ENCODE measurements around the gene PCDHGB4.

PCDHGB4 gene

DNA sequence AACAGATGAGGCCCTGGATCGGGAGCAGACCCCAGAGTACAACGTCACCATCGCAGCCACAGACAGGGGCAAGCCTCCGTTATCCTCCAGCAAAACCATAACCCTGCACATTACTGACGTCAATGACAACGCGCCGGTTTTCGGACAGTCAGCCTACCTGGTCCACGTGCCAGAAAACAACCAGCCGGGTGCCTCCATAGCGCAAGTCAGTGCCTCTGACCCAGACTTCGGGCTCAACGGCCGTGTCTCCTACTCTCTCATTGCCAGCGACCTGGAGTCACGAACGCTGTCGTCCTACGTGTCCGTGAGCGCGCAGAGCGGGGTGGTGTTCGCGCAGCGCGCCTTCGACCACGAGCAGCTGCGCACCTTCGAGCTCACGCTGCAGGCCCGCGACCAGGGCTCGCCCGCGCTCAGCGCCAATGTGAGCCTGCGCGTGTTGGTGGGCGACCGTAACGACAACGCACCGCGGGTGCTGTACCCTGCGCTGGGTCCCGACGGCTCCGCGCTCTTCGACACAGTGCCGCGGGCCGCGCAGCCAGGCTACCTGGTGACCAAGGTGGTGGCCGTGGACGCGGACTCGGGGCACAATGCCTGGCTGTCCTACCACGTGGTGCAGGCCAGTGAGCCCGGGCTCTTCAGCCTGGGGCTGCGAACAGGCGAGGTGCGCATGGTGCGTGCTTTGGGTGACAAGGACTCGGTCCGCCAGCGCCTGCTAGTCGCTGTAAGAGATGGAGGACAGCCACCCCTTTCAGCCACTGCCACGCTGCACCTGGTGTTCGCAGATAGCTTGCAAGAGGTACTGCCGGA lies 31.8 kb downstream of the PCDHGB4 start:
- H3K4me3 ChIP-seq (ENCODE audit: low read depth, low read length), result no peak overlapping the region
- TF ChIP-seq, protein P1, sequence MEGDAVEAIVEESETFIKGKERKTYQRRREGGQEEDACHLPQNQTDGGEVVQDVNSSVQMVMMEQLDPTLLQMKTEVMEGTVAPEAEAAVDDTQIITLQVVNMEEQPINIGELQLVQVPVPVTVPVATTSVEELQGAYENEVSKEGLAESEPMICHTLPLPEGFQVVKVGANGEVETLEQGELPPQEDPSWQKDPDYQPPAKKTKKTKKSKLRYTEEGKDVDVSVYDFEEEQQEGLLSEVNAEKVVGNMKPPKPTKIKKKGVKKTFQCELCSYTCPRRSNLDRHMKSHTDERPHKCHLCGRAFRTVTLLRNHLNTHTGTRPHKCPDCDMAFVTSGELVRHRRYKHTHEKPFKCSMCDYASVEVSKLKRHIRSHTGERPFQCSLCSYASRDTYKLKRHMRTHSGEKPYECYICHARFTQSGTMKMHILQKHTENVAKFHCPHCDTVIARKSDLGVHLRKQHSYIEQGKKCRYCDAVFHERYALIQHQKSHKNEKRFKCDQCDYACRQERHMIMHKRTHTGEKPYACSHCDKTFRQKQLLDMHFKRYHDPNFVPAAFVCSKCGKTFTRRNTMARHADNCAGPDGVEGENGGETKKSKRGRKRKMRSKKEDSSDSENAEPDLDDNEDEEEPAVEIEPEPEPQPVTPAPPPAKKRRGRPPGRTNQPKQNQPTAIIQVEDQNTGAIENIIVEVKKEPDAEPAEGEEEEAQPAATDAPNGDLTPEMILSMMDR (IDR thresholded peaks at IDR 0.05; ENCODE audit: borderline replicate concordance, insufficient read depth, low read depth, low read length), result no peak

DNA sequence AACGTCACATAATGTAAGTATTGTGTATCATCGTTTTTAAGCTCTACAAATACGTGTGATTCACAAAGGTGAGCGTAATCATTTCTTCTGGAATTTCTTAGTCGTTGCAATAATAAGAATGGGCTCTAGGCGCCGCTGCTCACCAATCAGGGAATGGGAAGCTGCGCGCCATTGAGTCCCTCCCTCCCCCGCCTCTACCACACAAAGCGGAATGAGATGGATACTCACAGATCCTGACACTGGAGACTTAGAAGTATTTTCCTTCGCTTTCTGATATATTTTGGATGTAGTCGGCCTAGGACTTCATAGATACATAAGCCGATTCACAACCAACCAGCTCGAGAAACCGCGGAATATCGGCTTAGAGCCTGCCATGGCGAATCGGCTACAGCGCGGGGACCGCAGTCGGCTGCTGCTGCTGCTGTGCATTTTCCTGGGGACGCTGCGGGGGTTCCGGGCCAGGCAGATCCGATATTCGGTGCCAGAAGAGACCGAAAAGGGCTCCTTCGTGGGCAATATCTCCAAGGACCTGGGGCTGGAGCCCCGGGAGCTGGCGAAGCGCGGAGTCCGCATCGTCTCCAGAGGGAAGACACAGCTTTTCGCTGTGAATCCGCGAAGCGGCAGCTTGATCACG lies 33.5 kb downstream of the PCDHGB4 start, which contains the start of gene PCDHGA11:
Gene PCDHGA11 (plus strand): TSS at position 197 of the 634 bp plus-strand sequence. CDS start 177 bp downstream, at position 374.
- H3K4me3 ChIP-seq (ENCODE audit: low read depth, low read length), result peak within 1 kb of the TSS; percentile 49
- TF ChIP-seq, protein P1 (IDR thresholded peaks at IDR 0.05; ENCODE audit: borderline replicate concordance, insufficient read depth, low read depth, low read length), result peak; percentile 64

DNA sequence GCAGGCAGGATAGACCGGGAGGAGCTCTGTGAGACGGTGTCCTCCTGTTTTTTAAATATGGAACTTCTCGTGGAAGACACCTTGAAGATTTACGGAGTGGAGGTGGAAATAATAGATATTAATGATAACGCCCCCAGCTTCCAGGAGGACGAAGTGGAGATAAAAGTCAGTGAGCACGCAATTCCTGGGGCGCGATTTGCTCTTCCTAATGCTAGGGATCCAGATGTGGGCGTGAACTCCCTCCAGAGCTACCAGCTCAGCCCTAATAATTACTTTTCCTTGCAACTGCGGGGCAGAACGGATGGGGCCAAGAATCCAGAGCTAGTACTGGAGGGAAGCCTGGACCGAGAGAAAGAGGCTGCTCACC lies 34.0 kb downstream of the PCDHGB4 start:
- TF ChIP-seq, protein P1 (IDR thresholded peaks at IDR 0.05; ENCODE audit: borderline replicate concordance, insufficient read depth, low read depth, low read length), result no peak
- H3K4me3 ChIP-seq (ENCODE audit: low read depth, low read length), result peak overlapping the region; percentile 49

DNA sequence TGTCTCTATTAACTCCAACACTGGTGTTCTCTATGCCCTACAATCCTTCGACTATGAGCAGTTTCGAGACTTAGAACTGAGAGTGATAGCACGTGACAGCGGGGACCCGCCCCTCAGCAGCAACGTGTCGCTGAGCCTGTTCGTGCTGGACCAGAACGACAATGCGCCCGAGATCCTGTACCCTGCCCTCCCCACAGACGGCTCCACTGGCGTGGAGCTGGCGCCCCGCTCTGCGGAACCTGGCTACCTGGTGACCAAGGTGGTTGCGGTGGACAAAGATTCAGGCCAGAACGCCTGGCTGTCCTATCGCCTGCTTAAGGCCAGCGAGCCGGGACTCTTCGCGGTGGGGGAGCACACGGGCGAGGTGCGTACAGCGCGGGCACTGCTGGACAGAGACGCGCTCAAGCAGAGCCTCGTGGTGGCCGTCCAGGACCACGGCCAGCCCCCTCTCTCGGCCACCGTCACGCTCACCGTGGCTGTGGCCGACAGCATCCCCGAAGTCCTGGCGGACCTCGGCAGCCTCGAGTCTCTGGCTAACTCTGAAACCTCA lies 35.3 kb downstream of the PCDHGB4 start:
- TF ChIP-seq, protein P1 (IDR thresholded peaks at IDR 0.05; ENCODE audit: borderline replicate concordance, insufficient read depth, low read depth, low read length), result no peak

DNA sequence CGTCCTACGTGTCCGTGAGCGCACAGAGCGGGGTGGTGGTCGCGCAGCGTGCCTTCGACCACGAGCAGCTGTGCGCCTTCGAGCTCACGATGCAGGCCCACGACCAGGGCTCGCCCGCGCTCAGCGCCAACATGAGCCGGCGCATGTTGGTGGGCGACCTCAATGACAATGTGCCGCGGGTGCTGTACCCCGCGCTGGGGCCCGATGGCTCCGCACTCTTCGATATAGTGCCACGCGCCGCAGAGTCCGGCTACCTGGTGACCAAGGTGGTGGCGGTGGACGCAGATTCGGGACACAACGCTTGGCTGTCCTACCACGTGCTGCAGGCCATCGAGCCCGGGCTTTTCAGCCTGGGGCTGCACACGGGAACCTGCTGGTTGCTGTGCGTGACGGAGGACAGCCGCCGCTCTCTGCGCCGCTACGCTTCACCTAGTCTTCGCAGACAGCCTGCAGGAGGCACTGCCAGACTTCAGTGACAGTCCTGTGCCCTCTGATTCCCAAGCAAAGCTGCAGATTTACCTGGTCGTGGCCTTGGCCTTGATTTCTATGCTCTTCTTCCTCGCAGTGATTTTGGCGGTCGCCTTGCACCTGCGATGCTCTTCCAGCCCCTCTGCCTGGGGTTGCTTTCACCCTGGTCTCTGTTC lies 40.4 kb downstream of the PCDHGB4 start:
- TF ChIP-seq, protein P1 (IDR thresholded peaks at IDR 0.05; ENCODE audit: borderline replicate concordance, insufficient read depth, low read depth, low read length), result no peak
- no peak overlapping the region for H3K4me3 ChIP-seq (ENCODE audit: low read depth, low read length)

More for the DNA sequence above, 35.3 kb downstream of the PCDHGB4 start:
- H3K4me3 ChIP-seq (ENCODE audit: low read depth, low read length), result no peak overlapping the region

DNA sequence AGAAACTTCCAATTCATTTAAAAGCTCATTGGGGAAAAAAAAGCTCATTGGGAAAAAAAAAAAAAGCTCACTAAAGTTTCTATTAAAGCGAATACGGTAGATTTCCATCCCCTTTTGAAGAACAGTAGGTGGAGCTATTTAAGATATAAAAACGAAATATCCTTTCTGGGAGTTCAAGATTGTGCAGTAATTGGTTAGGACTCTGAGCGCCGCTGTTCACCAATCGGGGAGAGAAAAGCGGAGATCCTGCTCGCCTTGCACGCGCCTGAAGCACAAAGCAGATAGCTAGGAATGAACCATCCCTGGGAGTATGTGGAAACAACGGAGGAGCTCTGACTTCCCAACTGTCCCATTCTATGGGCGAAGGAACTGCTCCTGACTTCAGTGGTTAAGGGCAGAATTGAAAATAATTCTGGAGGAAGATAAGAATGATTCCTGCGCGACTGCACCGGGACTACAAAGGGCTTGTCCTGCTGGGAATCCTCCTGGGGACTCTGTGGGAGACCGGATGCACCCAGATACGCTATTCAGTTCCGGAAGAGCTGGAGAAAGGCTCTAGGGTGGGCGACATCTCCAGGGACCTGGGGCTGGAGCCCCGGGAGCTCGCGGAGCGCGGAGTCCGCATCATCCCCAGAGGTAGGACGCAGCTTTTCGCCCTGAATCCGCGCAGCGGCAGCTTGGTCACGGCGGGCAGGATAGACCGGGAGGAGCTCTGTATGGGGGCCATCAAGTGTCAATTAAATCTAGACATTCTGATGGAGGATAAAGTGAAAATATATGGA lies 43.0 kb downstream of the PCDHGB4 start, which contains the start of gene PCDHGA12:
Gene PCDHGA12 (plus strand): TSS at position 176 of the 782 bp plus-strand sequence. CDS start 253 bp downstream, at position 429.
- H3K4me3 ChIP-seq (ENCODE audit: low read depth, low read length), result peak within 1 kb of the TSS; percentile 60
- TF ChIP-seq, protein P1 (IDR thresholded peaks at IDR 0.05; ENCODE audit: borderline replicate concordance, insufficient read depth, low read depth, low read length), result peak; percentile 50; the same call in 1 of the 2 replicates

Data from GM12875 (cell line).